Measurements from ENCODE around the gene HSDL2. TPM values are rescaled to one million over a fixed set of nuclear protein-coding genes. Genes with fewer than 3 reads are reported as not detected.
"Not testable (repeated sequence)": the region's sequence is repeated elsewhere in the genome, so short reads cannot be mapped to it uniquely, and the experiment has no call there.

HSDL2 gene
- total RNA-seq, 4 donors from 2014 or later, result 54.0 to 106 (median 59.9) TPM

GRCh38 chr9:112505607-112506006 lies 125.7 kb downstream of the HSDL2 start:
- TF ChIP-seq CTCF (IDR thresholded peaks at IDR 0.05), result no peak
- ATAC-seq (ENCODE audit: low FRiP score), result no peak

GRCh38 chr9:112506571-112506970 lies 126.7 kb downstream of the HSDL2 start:
- DNase-seq (ENCODE audit: low spot score) (no peak), ATAC-seq (ENCODE audit: low FRiP score) (no peak)
- TF ChIP-seq CTCF (IDR thresholded peaks at IDR 0.05), result no peak

More at GRCh38 chr9:112505607-112506006, 125.7 kb downstream of the HSDL2 start:
- DNase-seq (ENCODE audit: low spot score), result no peak

- ATAC-seq (ENCODE audit: low FRiP score), result no peak
- DNase-seq (ENCODE audit: low spot score), result no peak
- TF ChIP-seq CTCF (IDR thresholded peaks at IDR 0.05), result no peak
Measured at GRCh38 chr9:112507001-112507680, 127.2 kb downstream of the HSDL2 start.

- no peak for ATAC-seq (ENCODE audit: low FRiP score)
- no peak for TF ChIP-seq CTCF (IDR thresholded peaks at IDR 0.05)
Measured at GRCh38 chr9:112508377-112508776, 128.5 kb downstream of the HSDL2 start.

GRCh38 chr9:112512377-112512776 lies 132.5 kb downstream of the HSDL2 start:
- ATAC-seq (ENCODE audit: low FRiP score); DNase-seq (ENCODE audit: low spot score): not testable (repeated sequence)

More at GRCh38 chr9:112508377-112508776, 128.5 kb downstream of the HSDL2 start:
- no peak for DNase-seq (ENCODE audit: low spot score)

GRCh38 chr9:112516769-112517168 lies 136.9 kb downstream of the HSDL2 start:
- no peak for DNase-seq (ENCODE audit: low spot score)
- ATAC-seq (ENCODE audit: low FRiP score), result no peak
- TF ChIP-seq CTCF (IDR thresholded peaks at IDR 0.05), result no peak

GRCh38 chr9:112520069-112520468 lies 140.2 kb downstream of the HSDL2 start:
- DNase-seq (ENCODE audit: low spot score) (no peak), ATAC-seq (ENCODE audit: low FRiP score) (no peak)
- TF ChIP-seq CTCF (IDR thresholded peaks at IDR 0.05), result no peak
